ENCODE data around the gene VAV1. TPM values are rescaled to one million over a fixed set of nuclear protein-coding genes. Genes with fewer than 3 reads are reported as not detected.
A peak's percentile ranks its signal among the peaks of the same experiment; 100 is the strongest.

Gene VAV1
- total RNA-seq, 3 donors from 2014 or later, result 6.6 to 10.2 (median 8.5) TPM

GRCh38 chr19:6734096-6734696 lies 38.3 kb upstream of the VAV1 start:
- no peak for DNase-seq (ENCODE audit: low spot score in 2 of 2)
- Histone ChIP-seq H3K27me3 (no peaks in the 10 kb centered on the region), H3K4me1 (peaks cover 5 to 20% of the 10 kb centered on the region in 2 donors), H3K4me3 (no peak overlapping the region), H3K27ac (peak overlapping the region in 1 of 2 donors; percentile 9), H3K36me3 (peaks cover 4% of the 10 kb centered on the region), H3K9me3 (no peaks in the 10 kb centered on the region)
- intact Hi-C loops (cut with DNase I; ENCODE audit: low total_unique reads), result no loop called here
- no peak for TF ChIP-seq CTCF (IDR thresholded peaks at IDR 0.05)
- TF ChIP-seq POLR2AphosphoS5 (IDR thresholded peaks at IDR 0.05), result no peak
- TF ChIP-seq POLR2A (IDR thresholded peaks at IDR 0.05), result no peak

GRCh38 chr19:6735181-6735911 lies 37.2 kb upstream of the VAV1 start:
- Histone ChIP-seq H3K4me3 (peak overlapping the region in 2 of 3 donors; percentile 91 to 97), H3K9me3 (no peaks in the 10 kb centered on the region), H3K36me3 (peaks cover 4% of the 10 kb centered on the region), H3K4me1 (peaks cover 5 to 20% of the 10 kb centered on the region in 2 donors), H3K27me3 (no peaks in the 10 kb centered on the region), H3K27ac (peak overlapping the region; percentile 96 to 99)
- no peak for DNase-seq (ENCODE audit: low spot score in 2 of 2)
- TF ChIP-seq POLR2A (IDR thresholded peaks at IDR 0.05) (no peak), POLR2AphosphoS5 (IDR thresholded peaks at IDR 0.05) (no peak), CTCF (IDR thresholded peaks at IDR 0.05) (no peak)
- intact Hi-C loops (cut with DNase I; ENCODE audit: low total_unique reads), result no loop called here

GRCh38 chr19:6736169-6736916 lies 36.2 kb upstream of the VAV1 start:
- Histone ChIP-seq H3K4me1 (peaks cover 5 to 20% of the 10 kb centered on the region in 2 donors), H3K27ac (peak overlapping the region; percentile 96 to 99), H3K9me3 (no peaks in the 10 kb centered on the region), H3K27me3 (no peaks in the 10 kb centered on the region), H3K36me3 (peaks cover 4% of the 10 kb centered on the region), H3K4me3 (peak overlapping the region; percentile 88 to 97 (median 91))
- intact Hi-C loops (cut with DNase I; ENCODE audit: low total_unique reads), result no loop called here
- TF ChIP-seq CTCF (IDR thresholded peaks at IDR 0.05), result peak; percentile 29 to 73 (median 66)
- TF ChIP-seq POLR2AphosphoS5 (IDR thresholded peaks at IDR 0.05), result peak in 2 of 3 donors; percentile 33 to 45
- TF ChIP-seq POLR2A (IDR thresholded peaks at IDR 0.05), result no peak
- DNase-seq (ENCODE audit: low spot score in 2 of 2), result peak; percentile 70 to 73

- DNase-seq (ENCODE audit: low spot score in 2 of 2), result no peak
- intact Hi-C loops (cut with DNase I; ENCODE audit: low total_unique reads), result no loop called here
- Histone ChIP-seq H3K27me3 (no peaks in the 10 kb centered on the region), H3K4me1 (peaks cover 5 to 20% of the 10 kb centered on the region in 2 donors), H3K9me3 (no peaks in the 10 kb centered on the region), H3K36me3 (peaks cover under 1% of the 10 kb centered on the region), H3K4me3 (peak overlapping the region; percentile 88 to 97 (median 91)), H3K27ac (peak overlapping the region; percentile 96 to 99)
- TF ChIP-seq POLR2AphosphoS5 (IDR thresholded peaks at IDR 0.05) (no peak), CTCF (IDR thresholded peaks at IDR 0.05) (peak in 1 of 3 donors; percentile 22), POLR2A (IDR thresholded peaks at IDR 0.05) (no peak)
Observed at GRCh38 chr19:6736917-6737283, 35.6 kb upstream of the VAV1 start.
